ENCODE data around the gene RGS18.
"Not testable (repeated sequence)": the region's sequence is repeated elsewhere in the genome, so short reads cannot be mapped to it uniquely, and the experiment has no call there.

The RGS18 gene, protein sequence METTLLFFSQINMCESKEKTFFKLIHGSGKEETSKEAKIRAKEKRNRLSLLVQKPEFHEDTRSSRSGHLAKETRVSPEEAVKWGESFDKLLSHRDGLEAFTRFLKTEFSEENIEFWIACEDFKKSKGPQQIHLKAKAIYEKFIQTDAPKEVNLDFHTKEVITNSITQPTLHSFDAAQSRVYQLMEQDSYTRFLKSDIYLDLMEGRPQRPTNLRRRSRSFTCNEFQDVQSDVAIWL

DNA sequence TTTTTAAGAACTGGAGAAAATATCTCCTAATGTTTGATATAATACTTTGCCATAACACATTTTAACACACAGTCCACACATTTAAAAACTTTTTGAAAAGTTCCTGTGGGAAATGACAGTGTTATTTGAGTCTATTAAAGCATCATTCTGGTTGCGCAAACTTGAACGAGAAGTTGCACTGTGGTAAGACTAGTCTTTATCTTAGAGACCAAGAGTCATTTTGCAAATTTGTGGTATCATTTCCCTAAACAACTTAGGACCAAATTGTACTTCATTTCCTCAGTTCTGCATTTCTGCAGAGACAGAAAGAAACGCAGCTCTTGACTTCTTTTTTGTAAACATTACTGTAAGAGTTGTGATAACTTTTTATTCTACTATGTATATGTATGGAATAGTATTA is at the start of gene RGS18:
Gene RGS18, plus strand, starts transcription at position 282 of the 400 bp plus-strand sequence. CDS start 176 bp downstream, outside the sequence.
- DNase-seq (ENCODE audit: low spot score), result peak; percentile 8

DNA sequence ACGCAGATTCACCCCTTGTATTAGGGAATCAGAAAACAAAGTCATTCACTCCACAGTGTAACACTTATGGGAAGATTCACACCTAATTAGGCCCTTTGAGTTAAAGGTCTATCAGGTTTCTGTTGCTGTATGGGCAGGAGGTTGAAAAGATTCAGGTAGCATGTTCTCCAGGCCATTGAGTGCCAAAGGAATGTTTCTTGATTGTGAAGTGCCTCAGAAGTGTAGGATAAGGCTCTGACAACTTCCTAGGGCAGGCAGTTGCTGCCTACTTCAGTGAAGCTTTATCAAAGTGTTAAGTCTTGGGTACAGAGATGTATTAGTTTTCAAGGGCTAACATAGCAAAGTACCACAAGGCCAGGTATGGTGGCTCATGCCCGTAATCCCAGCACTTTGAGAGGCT is 48.7 kb upstream of the RGS18 start:
- DNase-seq (ENCODE audit: low spot score), result no peak

DNA sequence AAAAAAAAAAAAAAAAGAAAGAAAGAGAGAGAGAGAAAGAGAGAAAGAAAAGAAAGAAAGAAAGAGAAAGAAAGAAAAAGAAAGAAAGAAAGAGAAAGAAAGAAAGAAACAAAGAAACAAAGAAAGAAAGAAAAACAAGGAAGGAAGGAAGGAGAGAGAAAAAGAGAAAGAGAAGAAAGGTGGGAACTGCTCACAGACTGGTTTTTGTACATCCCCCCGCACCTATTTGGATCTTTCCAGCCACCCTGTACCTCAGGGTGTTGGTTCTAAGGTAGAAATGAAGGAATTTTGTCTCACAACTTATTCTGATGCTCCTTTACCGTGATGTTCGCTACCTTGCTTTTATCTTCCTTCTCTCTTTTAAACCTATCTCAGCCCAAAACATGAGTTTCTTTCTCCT is 43.3 kb upstream of the RGS18 start:
- no peak for DNase-seq (ENCODE audit: low spot score)

DNA sequence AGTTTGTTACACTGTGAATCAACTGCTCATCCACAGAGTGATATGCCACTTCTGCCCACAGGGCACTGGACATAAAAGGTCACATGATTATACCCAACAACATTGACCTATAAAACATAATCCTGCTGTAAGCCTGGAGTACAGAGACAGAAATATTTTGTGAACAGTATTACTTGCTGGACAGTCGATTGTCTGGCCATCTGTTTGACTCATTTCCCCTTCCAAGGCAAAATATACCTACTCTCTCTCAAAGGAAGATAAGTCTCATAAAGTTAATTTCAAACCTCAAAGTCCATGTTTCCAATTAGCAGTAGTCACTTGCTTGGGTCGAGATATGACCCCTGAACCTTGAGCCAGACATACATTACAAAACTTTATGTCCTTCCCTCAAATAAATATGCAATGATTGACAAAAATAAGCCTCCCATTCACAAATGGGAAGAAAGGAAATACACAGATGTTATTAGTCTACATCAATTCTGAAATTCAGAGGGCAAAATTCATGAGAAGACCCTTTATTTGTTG is 39.3 kb upstream of the RGS18 start:
- DNase-seq (ENCODE audit: low spot score), result no peak

DNA sequence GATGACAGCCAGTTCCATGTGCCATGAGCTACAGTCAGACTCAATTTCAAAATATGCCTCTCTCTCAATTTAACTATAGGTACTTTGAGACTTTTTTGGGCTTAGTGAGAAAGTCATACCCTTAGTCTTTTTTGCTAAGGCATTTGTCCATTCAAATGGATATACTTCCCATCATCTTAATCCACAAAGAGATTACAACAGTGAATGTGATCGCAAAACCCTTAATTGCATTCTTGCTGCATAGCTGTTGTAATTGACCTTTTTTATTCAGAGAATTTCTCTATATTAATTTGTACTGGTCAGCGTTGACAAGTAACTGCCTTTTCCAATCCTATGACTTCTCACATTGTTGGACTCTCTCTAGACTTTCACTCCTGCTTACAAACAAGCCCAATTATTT is 38.6 kb upstream of the RGS18 start:
- no peak for DNase-seq (ENCODE audit: low spot score)

DNA sequence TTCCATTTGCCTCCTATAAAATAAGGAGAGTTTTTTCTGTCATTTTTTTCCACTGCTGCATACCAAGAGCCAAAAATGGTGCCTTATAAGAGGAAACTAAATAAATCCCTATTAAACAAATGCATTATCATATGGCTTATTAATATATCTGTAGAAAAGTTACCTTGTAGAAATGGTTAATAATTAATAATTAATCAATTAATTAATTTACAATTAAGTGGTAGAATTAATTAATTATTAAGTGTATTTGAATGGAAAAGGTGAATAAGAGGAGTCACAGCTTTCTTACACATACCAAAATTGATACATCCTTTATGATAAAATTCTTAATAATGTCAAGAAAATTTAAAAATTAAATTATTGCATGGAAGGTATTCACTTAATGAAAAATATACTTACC is 35.6 kb upstream of the RGS18 start:
- DNase-seq (ENCODE audit: low spot score), result no peak

DNA sequence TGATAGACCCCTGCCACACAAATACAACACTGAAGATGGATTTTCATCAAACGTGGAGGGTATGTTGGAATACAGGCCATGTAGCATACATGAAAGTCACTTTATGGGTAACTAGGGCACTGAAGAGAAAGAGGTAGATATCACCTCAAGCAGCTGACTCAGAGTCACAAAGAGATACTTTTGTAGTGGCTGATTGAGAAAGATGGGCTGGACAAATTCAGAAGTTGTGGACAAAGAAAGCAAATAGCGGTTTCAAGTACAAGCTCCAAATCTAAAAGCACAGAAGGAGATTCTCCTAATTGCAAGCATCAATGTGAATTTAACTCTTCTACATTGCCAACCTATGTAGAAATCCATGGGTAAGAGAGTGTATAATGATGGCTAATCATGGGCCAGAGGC is 35.0 kb upstream of the RGS18 start:
- DNase-seq (ENCODE audit: low spot score), result no peak

DNA sequence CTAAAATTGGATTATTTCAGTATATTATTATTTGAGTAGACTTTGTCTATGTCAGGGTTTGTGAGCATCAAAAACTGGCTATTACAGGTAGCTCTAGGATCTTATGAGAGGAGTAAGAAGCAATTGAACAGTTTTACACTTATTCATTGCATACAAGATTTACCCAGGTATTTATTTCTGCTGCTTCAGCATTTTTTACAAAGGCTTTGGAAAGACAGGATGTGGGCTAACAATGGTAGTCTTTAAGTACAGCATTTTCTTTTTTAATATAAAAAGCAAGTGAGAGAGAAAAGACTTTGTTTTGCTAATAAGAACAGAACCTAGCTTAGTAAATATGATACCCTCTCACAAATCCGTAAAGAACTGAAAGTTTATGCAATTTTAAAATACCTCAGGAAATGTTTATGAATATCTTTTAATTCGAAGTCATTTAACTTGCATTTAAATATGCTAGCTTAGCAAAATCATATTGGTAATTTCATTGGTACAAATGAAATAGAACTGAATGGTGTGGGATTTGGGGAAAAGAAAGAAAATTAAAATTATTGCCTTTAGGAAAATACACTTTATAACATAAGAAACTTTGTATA is 32.1 kb upstream of the RGS18 start:
- no peak for DNase-seq (ENCODE audit: low spot score)

DNA sequence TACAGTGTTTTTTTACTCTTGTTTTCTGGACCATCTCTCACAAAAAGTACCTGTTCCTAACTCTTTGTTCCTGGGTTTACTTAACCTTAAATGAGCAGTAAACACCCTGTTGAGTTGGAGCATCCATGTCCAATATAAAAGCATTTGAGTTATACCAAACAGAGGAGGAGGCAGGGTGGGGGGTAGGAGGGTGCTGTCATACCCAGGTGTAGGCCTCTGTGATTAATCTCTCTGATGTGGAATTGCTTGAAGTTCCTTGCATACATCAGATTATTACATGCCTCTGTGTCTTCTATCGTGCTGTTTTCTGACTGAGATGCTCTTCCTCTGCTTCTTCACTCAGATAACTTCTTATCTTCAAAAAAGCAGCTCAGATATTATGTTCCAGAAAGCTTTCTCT is 28.1 kb upstream of the RGS18 start:
- DNase-seq (ENCODE audit: low spot score), result no peak

DNA sequence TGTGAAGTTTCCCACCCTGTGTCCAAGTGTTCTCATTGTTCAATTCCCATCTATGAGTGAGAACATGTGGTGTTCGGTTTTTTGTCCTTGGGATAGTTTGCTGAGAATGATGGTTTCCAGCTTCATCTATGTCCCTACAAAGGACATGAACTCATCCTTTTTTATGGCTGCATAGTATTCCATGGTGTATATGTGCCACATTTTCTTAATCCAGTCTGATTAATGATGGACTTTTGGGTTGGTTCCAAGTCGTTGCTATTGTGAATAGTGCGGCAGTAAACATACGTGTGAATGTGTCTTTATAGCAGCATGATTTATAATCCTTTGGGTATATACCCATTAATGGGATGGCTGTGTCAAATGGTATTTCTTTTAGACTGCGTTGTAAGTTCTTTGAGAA is 27.4 kb upstream of the RGS18 start:
- not testable (repeated sequence) for DNase-seq (ENCODE audit: low spot score)

DNA sequence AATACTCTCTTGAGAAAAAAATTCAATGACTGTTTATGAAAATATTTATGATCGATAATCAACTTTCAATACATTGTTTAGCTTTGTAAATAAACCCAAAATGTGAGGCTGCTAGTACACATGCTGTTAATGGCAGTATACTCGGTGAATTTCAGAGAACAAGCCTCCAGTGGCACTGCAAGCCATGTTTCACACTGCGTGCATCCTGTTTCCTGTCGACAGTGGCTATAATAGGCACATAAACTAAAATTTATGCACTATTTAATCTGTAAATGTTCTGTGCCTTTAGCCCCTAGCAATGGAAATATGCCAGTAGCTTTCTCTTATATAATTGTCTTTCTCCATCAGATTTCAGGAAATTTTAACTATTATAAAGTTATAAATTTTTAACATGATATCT is 26.3 kb upstream of the RGS18 start:
- DNase-seq (ENCODE audit: low spot score), result no peak

DNA sequence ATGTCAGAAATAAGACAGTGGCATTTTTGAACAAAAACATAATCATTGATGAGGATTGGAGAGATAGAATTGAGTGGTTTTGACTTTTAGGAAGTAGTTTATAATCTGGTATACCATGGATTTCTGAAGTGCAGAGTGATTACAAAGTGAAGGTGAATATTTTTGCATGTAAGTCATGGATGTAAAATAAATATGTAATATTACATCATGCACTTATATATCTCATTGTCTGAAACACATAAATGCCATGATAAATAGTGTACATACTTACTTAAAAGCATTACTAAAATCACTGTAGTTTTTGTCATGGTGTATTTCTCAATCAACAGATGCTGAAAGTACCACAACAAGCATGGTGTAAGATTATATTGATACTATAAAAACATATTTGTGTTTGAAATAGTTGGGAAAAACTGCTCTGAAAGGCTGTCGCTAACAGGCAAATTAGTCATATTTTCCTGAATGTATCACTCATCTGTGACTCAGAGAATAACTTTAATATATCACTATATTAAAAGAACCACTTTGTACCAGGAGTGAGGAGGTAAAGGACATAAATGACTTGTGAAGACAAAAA is 24.8 kb upstream of the RGS18 start:
- no peak for DNase-seq (ENCODE audit: low spot score)

DNA sequence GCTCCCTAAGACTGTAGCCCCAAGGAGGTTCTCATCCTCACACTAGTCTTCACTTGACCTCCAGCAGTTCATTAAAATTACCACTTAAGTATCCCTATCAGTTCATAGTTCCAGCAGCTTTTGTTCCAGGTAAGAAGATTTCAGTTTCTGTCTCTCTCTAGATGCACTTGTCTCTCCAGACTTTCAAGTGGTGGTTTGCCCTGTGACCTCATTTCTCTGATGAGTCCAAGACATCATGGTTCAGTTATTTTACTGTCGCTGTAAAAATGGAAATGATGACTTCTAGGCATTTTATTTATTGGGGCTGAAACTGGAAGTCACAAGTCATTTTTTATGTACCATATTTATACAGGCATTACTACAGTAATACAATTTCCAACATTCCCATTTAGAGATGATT is 17.9 kb upstream of the RGS18 start:
- no peak for DNase-seq (ENCODE audit: low spot score)

DNA sequence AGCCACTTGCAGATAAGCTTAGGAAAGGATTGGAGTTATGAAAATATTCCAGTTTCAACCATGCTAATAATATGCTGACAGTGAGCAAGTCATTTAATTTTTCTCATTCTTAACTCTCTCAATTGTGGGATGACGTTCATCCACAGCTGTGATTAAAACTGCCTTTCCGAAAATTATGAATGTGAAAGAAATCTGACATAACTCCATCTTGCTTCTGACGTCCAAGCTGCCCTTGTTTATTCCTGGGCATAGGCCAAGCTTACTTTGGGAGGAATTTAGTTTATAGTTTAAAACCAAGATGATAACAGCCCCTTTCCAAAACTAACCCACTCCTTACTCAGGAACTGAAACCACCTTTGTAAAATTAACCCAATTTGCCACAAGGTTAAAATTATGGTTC is 11.0 kb upstream of the RGS18 start:
- DNase-seq (ENCODE audit: low spot score), result no peak

DNA sequence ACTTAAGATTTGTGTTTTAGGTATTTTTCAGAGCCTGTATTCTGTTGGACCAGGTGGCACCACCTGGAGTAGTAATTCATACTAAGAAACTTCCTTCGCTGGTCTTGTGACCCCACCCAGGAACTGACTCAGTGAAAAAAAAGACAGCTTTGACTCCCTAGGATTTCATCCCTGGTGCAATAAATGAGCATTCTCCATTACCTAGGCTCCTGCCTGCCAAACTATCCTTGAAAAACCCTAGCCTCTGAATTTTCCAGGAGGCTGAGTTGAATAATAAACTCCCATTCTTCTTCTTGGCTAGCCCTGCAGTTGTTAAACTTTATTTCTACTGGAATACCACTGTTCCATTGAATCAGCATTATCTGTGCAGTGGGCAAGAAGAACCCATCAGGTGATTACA is 10.6 kb upstream of the RGS18 start:
- DNase-seq (ENCODE audit: low spot score), result no peak

DNA sequence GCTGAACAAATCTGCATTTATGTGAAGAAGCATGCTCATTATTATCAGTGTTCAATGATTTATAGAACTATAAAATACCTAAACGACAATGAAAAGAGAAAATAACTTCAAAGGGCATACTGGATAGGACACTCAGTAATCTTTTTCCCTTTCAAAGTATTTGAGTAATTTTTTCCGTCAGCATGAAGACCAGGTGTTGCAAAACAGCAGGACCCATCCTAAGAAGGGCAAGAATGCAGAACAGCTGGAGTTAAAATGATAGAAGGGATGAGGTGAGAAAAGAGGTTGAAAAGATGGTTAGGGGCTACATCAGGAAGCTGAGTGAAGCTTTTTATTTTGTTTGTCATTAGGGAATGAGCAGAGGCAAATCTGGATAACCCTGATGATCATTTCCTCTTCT is 7.1 kb upstream of the RGS18 start:
- DNase-seq (ENCODE audit: low spot score), result no peak

DNA sequence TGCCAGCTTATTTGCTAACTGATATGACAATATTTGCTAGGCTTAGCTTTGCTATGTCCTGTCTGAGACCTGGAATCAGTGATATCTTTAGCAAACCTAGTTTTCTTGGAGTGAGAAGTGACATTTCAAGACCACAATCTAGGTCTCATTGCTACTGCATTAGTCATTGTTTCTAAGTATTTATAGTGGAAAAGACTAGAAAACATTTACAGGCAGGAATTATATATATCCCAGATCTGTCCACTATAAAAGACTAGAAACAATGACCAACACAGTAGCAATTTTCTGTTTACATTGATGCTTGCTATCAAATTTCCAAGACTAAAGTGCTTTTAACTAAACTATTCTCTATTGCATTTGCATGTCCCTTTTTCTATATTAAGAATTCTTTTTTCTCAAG is 5.0 kb upstream of the RGS18 start:
- no peak for DNase-seq (ENCODE audit: low spot score)

DNA sequence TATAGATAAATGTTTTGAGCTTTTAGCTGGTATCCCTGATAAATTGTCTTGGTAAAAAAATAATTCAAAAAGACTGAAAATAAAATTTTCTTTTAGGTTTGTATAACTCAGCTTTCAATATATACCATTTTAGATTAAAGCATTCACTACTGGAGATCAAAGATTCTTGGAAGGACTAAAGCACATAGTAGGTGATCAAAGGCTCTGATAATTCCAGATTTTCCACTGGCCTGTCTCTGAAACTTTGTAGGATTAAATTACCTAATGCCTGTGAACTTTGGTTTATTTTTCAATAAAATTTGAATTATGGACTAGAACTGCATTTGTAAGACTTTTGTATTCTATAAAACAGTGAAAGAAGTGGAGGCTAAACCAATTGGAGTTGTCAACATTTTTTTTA is 1.2 kb upstream of the RGS18 start:
- no peak for DNase-seq (ENCODE audit: low spot score)

DNA sequence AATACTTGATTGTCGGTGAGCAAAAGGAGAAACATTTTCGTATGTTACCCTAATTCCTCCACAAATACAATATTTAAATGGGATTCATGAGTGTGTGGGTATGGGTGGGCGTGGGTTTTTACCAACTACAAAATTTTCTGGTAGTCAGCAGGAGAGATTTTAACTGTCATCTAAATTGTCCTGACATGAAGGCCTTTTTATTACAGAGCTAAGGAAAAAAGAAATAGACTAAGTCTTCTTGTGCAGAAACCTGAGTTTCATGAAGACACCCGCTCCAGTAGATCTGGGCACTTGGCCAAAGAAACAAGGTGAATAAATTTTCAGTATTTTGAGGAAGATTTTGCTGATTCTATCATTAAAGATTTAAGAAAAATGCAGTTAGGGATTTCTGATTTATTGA is 752 bp downstream of the RGS18 start:
- no peak for DNase-seq (ENCODE audit: low spot score)

DNA sequence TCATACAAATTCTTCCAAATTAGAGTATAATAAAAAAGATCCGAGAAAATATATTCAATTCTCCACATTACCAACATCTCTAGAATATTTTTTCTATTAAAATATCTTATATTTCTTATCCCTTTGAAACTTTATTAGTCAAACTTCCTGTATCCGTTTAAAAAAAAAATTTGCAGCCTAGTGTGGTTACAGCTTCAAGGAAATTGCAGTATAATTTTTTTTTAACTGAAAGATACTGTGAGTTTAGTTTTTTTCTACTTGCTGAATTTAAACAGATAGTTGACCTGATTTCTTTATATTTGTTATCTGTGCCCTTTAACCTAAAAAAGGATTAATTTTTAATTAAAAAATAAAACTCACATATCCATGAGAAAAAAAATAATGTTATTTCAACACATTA is 1.5 kb downstream of the RGS18 start:
- no peak for DNase-seq (ENCODE audit: low spot score)

DNA sequence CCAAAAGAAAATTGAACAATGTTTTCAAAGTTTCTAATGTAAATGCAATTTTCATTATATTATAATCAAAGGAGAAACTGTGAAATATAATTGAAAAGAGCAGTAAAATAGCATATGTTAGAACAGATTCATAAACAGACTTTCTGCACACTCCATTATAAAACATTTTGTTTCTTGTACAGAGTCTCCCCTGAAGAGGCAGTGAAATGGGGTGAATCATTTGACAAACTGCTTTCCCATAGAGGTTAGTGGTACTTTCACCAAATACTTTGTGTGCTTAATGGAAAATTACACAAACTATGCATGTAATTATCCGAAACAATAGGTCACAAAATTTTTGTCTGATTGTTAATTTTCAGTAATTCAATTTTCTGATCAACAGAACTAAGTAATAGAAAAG is 1.9 kb downstream of the RGS18 start:
- no peak for DNase-seq (ENCODE audit: low spot score)

DNA sequence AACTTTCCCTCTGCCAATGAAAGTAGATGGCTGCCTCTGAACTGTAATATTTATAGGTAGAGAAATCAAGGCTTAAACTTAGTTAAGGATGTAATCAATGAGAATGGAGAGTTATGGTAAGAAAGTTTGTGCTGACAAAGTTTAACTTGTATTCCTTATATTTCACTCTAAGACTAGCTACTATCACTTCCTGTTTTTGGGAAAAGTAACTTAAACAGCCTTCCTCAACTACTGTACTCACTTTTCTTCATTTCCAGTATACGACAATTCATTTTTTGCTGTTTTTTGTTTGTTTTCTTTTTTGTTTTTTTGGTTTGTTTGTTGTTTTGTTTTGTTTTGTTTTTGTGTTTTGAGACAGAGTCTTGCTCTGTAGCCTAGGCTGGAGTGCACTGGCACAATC is 3.7 kb downstream of the RGS18 start:
- no peak for DNase-seq (ENCODE audit: low spot score)

DNA sequence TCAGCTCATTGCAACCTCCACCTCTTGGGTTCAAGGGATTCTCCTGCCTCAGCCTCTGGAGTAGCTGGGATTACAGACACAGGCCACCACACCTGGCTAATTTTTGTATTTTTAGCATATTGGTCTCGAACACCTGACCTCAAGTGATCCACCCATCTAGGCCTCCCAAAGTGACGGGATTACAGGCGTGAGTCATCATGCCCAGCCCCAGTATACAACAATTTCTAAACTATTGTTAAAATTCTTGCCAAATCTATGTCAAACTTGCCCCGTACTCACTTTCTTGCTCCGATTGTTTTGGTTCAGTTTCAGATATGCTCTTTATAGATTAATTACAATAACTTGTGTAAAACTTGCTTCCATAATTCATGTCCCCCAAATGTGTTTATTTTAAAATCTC is 4.1 kb downstream of the RGS18 start:
- no peak for DNase-seq (ENCODE audit: low spot score)

DNA sequence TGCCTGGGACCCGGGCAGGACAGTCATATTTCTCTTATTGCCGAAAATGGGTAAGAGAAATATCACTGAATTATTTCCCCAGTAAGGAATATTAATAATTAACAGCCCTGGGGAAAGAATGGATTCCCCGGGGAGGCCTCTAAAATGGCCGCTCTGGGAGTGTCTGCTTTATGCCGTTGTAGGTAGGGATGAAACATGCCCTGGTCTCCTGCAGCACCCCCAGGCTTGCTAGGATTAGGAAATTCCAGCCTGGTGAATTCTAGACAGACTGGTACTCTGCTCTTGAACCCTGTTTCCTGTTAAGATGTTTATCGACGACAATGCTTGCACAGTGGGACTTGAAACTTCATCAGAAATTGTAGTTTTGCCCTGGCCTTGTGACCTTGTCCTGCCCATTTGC is 6.7 kb downstream of the RGS18 start:
- not testable (repeated sequence) for DNase-seq (ENCODE audit: low spot score)
